H9 (cell line): ENCODE measurements around the gene TRPM5. TPM values are rescaled to one million over a fixed set of nuclear protein-coding genes. Genes with fewer than 3 reads are reported as not detected.
A peak's percentile ranks its signal among the peaks of the same experiment; 100 is the strongest.

Experiments
- DNase-seq: peaks from one replicate; pipeline ENCODE4 v3.0.0-alpha.2; 2017
- H2AFZ ChIP-seq: one replicate; pipeline ENCODE4 v1.6.1; 2013; ENCODE audit warnings: mild to moderate bottlenecking, low read length, control low read depth, moderate library complexity
- H2AK5ac ChIP-seq: 2 replicates; pipeline ENCODE4 v1.6.1; 2013; ENCODE audit warnings: low read length, control low read depth, mixed read lengths; ENCODE audit not compliant: insufficient read length
- H2BK120ac ChIP-seq: one replicate; pipeline ENCODE4 v1.6.1; 2013; ENCODE audit warnings: low read depth, mild to moderate bottlenecking, low read length, control low read depth, inconsistent platforms; ENCODE audit not compliant: poor library complexity, severe bottlenecking
- H2BK12ac ChIP-seq: 2 replicates; pipeline ENCODE4 v1.6.1; 2013; ENCODE audit warnings: low read length, control low read depth, mixed read lengths, low read depth; ENCODE audit not compliant: insufficient read length
- H2BK15ac ChIP-seq: 2 replicates; pipeline ENCODE4 v1.6.1; 2013; ENCODE audit warnings: low read depth, low read length, control low read depth
- H2BK20ac ChIP-seq: one replicate; pipeline ENCODE4 v1.6.1; 2013; ENCODE audit warnings: low read depth, mild to moderate bottlenecking, low read length, control low read depth, inconsistent platforms; ENCODE audit not compliant: poor library complexity, severe bottlenecking
- H2BK5ac ChIP-seq: 2 replicates; pipeline ENCODE4 v1.6.1; 2013; ENCODE audit warnings: low read length, control low read depth, mixed read lengths; ENCODE audit not compliant: insufficient read length
- H3K14ac ChIP-seq: 2 replicates; pipeline ENCODE4 v1.6.1; 2013; ENCODE audit warnings: low read length, control low read depth; ENCODE audit not compliant: insufficient read depth
- H3K18ac ChIP-seq: 2 replicates; pipeline ENCODE4 v1.6.1; 2013; ENCODE audit warnings: low read depth, mild to moderate bottlenecking, mixed read lengths, low read length, control low read depth; ENCODE audit not compliant: insufficient read length
- H3K23ac ChIP-seq: 2 replicates; pipeline ENCODE4 v1.6.1; 2013; ENCODE audit warnings: low read length, control low read depth, mixed read lengths, low read depth; ENCODE audit not compliant: insufficient read length
- H3K23me2 ChIP-seq: 2 replicates; pipeline ENCODE4 v1.6.1; 2013; ENCODE audit warnings: low read depth, mild to moderate bottlenecking, mixed read lengths, low read length, control low read depth; ENCODE audit not compliant: insufficient read length, poor library complexity, severe bottlenecking
- H3K27ac ChIP-seq: 2 replicates; pipeline ENCODE4 v1.5.1; 2013; ENCODE audit warnings: low read length, control low read depth, mixed read lengths, low read depth; ENCODE audit not compliant: insufficient read length
- H3K27me3 ChIP-seq: 2 replicates; pipeline ENCODE4 v1.6.1; 2013; ENCODE audit warnings: low read length, control low read depth, inconsistent platforms; ENCODE audit not compliant: insufficient read depth
- H3K4ac ChIP-seq: 2 replicates; pipeline ENCODE4 v1.6.1; 2013; ENCODE audit warnings: low read depth, mild to moderate bottlenecking, control low read depth, inconsistent platforms, low read length, moderate library complexity
- H3K4me1 ChIP-seq: 2 replicates; pipeline ENCODE4 v1.6.1; 2013; ENCODE audit warnings: low read length, control low read depth, inconsistent platforms; ENCODE audit not compliant: insufficient read depth
- H3K4me2 ChIP-seq: 2 replicates; pipeline ENCODE4 v1.6.1; 2013; ENCODE audit warnings: low read length, control low read depth, mixed read lengths; ENCODE audit not compliant: insufficient read length, insufficient read depth
- H3K56ac ChIP-seq: 2 replicates; pipeline ENCODE4 v1.6.1; 2013; ENCODE audit warnings: low read depth, mild to moderate bottlenecking, mixed read lengths, low read length, control low read depth; ENCODE audit not compliant: insufficient read length
- H3K79me1 ChIP-seq: 2 replicates; pipeline ENCODE4 v1.6.1; 2013; ENCODE audit warnings: low read depth, mild to moderate bottlenecking, moderate library complexity, low read length, control low read depth, inconsistent platforms; ENCODE audit not compliant: insufficient read depth, poor library complexity, severe bottlenecking
- H3K79me2 ChIP-seq: 2 replicates; pipeline ENCODE4 v1.6.1; 2013; ENCODE audit warnings: low read length, control low read depth, inconsistent platforms; ENCODE audit not compliant: insufficient read depth
- H3K9ac ChIP-seq: 2 replicates; pipeline ENCODE4 v1.6.1; 2013; ENCODE audit warnings: low read length, control low read depth, mixed read lengths; ENCODE audit not compliant: insufficient read length; ENCODE audit errors: extremely low read depth
- H3K9me3 ChIP-seq: one replicate; pipeline ENCODE4 v1.6.1; 2013; ENCODE audit warnings: low read depth, low read length, inconsistent platforms; ENCODE audit not compliant: control insufficient read depth
- H3T11ph ChIP-seq: one replicate; pipeline ENCODE4 v1.6.1; 2013; ENCODE audit warnings: mild to moderate bottlenecking, low read length, control low read depth, inconsistent platforms
- H4K20me1 ChIP-seq: one replicate; pipeline ENCODE4 v1.6.1; 2013; ENCODE audit not compliant: control insufficient read depth, insufficient read length, insufficient read depth
- H4K5ac ChIP-seq: 2 replicates; pipeline ENCODE4 v1.6.1; 2013; ENCODE audit warnings: low read depth, mild to moderate bottlenecking, mixed read lengths, low read length, control low read depth; ENCODE audit not compliant: insufficient read length
- H4K8ac ChIP-seq: replicated peaks from 2 replicates; pipeline ENCODE4 v1.6.1; 2013; ENCODE audit warnings: low read length, control low read depth, mixed read lengths, low read depth; ENCODE audit not compliant: insufficient read length
- H4K91ac ChIP-seq: 2 replicates; pipeline ENCODE4 v1.6.1; 2013; ENCODE audit warnings: low read depth, mild to moderate bottlenecking, moderate library complexity, mixed read lengths, low read length, control low read depth; ENCODE audit not compliant: insufficient read length
- H3K27ac Mint-ChIP-seq, 3 experiments: 2 replicates in 2 of 3; 3 replicates in 1 of 3; pipeline ENCODE4 v1.8.0; 2020 to 2021; ENCODE audit warnings: mixed read lengths in 3 of 3, mild to moderate bottlenecking in 1 of 3, moderate library complexity in 1 of 3
- H3K27me3 Mint-ChIP-seq: 2 replicates; pipeline ENCODE4 v1.8.0; 2021; ENCODE audit warnings: low read depth, mild to moderate bottlenecking, moderate library complexity, mixed read lengths
- H3K36me3 Mint-ChIP-seq, 3 experiments: 2 replicates in 2 of 3; 3 replicates in 1 of 3; pipeline ENCODE4 v1.8.0; 2020 to 2021; ENCODE audit warnings: low read depth in 3 of 3, mixed read lengths in 3 of 3; ENCODE audit not compliant: insufficient read depth in 1 of 3
- H3K4me1 Mint-ChIP-seq, 2 experiments: 2 replicates each; pipeline ENCODE4 v1.8.0; 2020; ENCODE audit warnings: mixed read lengths in 2 of 2
- H3K4me3 Mint-ChIP-seq, 2 experiments: 2 replicates in 1 of 2; 3 replicates in 1 of 2; pipeline ENCODE4 v1.8.0; 2020 to 2021; ENCODE audit warnings: mild to moderate bottlenecking in 2 of 2, mixed read lengths in 2 of 2, moderate library complexity in 1 of 2
- H3K9me3 Mint-ChIP-seq, 2 experiments: 2 replicates in 1 of 2; 3 replicates in 1 of 2; pipeline ENCODE4 v1.8.0; 2020; ENCODE audit warnings: mild to moderate bottlenecking in 2 of 2, mixed read lengths in 2 of 2, moderate library complexity in 1 of 2
- CTCF ChIP-seq: fragments of 200-600 bp; sonication (generic); conservative IDR thresholded peaks from 3 replicates; pipeline ENCODE4 v1.8.0; 2021; ENCODE audit warnings: antibody characterized with exemption, mild to moderate bottlenecking
- WGBS: extraction: QIAGEN DNeasy Blood & Tissue Kit; methylation state at CpG from one replicate; pipeline ENCODE4 v1.1.7; 2013; ENCODE audit warnings: missing lambda C conversion rate, low lambda C conversion rate, mixed read lengths; ENCODE audit not compliant: insufficient read length; ENCODE audit errors: extremely low coverage; 5-methylcytosine and 5-hydroxymethylcytosine counted together
- total RNA-seq: library from RNA; stranded (reverse); gene quantifications from 2 replicates; pipeline ENCODE4 v1.2.1, GENCODE V29; 2021

The TRPM5 gene
- total RNA-seq, 1 experiment from 2014 or later, result 0.09 TPM

- no peaks in the 10 kb centered on the region for H3K27me3 ChIP-seq
- H3T11ph ChIP-seq, result no peak overlapping the region
- no peak overlapping the region for H2BK12ac ChIP-seq
- no peak overlapping the region for H3K4ac ChIP-seq
- no peak overlapping the region for H2AFZ ChIP-seq
- Mint-ChIP-seq H3K27me3 (peaks cover 5% of the 10 kb centered on the region), H3K4me1 (no peaks in the 10 kb centered on the region), H3K36me3 (no peaks in the 10 kb centered on the region), H3K4me3 (no peak overlapping the region), H3K9me3 (no peaks in the 10 kb centered on the region), H3K27ac (no peak overlapping the region; a peak in 1 of 7 replicates)
- H4K8ac ChIP-seq, result no peak overlapping the region
- H3K9ac ChIP-seq, result no peak overlapping the region
- H2BK5ac ChIP-seq, result no peak overlapping the region
- H2BK120ac ChIP-seq, result no peak overlapping the region
- no peak overlapping the region for H3K23ac ChIP-seq
- no CpG with 5 or more reads among the region's 43 CpGs for WGBS
- no peak overlapping the region for H2BK15ac ChIP-seq
- no peaks in the 10 kb centered on the region for H3K4me1 ChIP-seq
- H3K18ac ChIP-seq, result no peak overlapping the region
- H2BK20ac ChIP-seq, result no peak overlapping the region
- no peaks in the 10 kb centered on the region for H3K9me3 ChIP-seq
- H4K91ac ChIP-seq, result no peak overlapping the region
- no peak overlapping the region for H4K5ac ChIP-seq
- TF ChIP-seq CTCF, result no peak
- no peaks in the 10 kb centered on the region for H4K20me1 ChIP-seq
- H3K56ac ChIP-seq, result no peak overlapping the region
- H3K14ac ChIP-seq, result no peak overlapping the region
- H3K27ac ChIP-seq, result no peak overlapping the region
- no peak overlapping the region for H3K4me2 ChIP-seq
- no peak overlapping the region for H2AK5ac ChIP-seq
- H3K23me2 ChIP-seq, result no peaks in the 10 kb centered on the region
- H3K79me1 ChIP-seq, result no peaks in the 10 kb centered on the region
- DNase-seq, result peak; percentile 39
- no peaks in the 10 kb centered on the region for H3K79me2 ChIP-seq
These were observed 30.4 kb downstream of the TRPM5 start for GRCh38 chr11:2413742-2414579.
